NCI-H1694 (cell line): ENCODE results near the gene CST1.
"Not testable (repeated sequence)": the region's sequence is repeated elsewhere in the genome, so short reads cannot be mapped to it uniquely, and the experiment has no call there.

Source experiments
- DNase-seq: peaks from one replicate; lab custom pipeline; 2025; lab: John Stamatoyannopoulos, UW

Gene CST1

DNA sequence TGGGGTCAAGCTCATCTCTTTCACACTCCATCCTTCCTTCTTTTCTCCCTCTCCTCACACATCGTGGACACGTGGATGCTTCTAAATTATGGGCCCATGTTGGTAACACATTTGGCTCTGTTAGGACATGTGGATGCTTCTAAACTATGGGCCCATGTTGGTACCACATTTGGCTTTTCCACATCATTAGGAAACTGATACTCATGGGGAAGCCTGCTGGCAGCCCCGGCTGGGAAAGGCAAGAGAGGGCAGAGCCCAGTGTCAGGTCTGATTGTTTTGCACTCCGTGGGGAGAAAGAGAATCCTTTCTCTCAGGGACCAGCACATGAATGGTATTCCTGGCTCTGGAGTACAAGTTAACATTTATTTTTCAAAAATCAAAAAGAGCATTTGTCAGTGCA is 4.0 kb upstream of the CST1 start:
- DNase-seq, result no peak

DNA sequence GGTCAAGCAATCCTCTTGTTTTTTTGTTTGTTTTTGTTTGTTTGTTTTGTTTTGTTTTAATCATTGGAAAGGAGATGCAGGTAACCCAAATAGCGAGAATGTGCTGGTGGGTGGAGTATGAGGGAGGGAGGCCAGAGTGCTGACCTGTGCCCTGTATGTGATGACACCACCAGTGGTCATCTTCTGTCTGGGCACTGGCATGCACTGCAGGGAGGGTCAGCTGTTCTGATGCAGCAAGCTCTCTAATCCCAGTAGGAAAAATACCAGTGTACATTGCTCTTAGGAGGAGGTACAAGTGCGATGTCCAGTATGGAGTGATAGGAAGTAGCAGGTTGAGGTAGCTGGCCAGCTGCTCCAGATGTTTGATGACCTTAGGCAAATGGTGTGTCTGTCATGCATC is 2.9 kb upstream of the CST1 start:
- no peak for DNase-seq

DNA sequence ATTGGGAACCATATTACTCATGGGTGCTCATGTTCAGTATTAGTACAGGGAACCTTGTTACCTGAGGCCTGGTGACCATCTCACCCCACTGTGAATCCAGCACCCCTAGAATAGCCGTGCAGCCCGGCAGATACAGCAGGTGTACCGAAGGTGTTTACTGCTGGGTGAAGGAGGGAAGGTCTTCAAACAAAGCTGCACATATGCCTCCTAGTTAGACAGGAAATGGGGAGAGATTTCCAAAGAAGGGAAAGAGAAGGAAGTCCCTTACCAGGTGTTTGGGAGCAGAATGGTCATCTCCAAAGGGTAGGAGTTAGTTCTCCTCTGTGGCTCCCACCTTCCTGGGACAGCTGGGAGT is 2.4 kb upstream of the CST1 start:
- no peak for DNase-seq

DNA sequence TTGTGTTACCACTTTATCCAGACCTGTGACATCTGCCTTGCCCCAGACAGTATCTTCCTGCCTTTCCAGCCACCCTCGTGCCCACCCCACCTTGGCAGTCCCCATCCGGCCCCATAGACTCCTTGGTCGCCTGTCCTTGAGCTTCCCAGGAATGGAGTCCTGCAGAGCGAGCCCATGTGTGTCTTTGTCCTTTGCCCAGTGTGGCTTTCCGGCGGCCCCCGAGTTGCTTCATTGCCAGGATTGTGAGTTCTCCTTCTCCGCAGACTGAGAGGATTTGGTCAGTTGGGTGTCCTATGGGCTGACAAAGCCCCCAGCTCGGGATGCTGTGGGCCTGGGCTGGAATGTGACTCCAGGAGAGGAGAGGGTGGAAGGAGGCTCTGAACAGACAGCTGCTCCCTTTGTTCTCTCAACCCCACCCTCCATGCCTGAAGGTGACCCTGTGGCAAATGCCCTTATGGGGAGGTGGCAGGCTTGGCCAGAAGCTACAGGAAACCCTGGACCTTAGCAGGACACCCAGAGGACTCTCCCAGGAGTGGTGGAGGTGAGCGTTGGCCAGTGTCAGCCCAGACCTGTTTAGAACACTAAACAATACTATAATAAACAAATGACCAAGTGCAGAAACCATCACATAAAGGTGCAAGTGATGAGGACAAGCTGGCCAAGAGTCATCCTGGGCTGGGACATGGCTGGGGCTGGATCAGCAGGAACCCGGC is 1.9 kb upstream of the CST1 start:
- DNase-seq, result no peak

DNA sequence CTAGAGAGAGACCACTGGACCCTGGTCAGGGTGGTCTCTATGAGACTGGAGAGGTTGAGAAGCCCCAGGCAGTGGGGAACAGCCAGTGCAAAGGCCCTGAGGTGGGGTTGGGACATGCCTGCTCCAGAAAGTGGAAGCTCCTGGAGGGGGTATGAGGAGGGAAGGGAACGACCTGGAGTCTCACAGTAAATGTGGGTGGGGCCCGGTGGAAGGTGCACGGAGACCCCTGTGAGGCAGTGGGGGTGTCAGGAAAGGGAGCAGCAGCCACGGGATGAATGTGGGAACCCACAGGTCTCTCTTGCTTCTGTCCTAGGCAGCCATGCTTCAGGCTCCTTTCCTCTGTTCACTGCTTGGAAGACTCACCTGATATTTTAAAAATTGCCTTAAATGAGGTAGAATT is 1.3 kb upstream of the CST1 start:
- no peak for DNase-seq

DNA sequence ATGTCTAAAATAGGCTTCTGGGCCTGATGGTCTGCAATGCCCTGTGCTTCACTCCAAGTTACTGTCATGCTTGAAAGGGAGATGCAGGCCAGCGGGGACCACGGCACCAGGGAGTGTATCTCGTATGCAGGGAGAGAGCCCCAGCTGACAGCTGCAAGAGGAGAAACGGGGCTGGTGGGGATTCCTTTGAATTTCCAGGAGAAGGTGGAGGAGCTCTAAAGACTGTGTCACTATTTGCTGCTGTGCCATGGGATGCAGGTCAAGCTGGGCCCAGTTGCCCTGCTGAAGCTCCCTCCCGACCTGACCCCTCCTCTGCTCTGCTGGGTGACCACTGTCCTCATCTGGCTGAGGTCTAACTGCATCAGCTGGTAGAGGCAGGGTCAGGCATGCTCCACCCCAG is 989 bp downstream of the CST1 start:
- no peak for DNase-seq

DNA sequence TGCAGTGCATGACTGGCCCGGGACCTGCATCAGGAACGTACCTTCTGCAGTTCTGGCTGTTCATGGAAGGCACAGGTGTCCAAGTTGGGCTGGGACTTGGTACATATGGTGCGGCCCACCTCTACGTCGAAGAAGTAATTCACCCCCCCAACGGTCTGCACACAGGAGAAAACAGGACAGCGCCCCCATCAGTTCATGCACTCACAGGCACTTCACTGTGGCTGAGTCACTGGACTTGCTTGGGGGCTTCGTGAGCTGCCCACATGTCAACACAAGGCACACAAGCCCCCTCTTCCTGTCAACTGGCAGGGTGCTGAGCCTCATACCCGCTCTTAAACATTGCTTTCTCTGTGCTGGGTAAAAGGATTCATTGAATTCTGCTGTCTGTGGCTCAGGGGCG is 1.8 kb downstream of the CST1 start:
- DNase-seq, result not testable (repeated sequence)

DNA sequence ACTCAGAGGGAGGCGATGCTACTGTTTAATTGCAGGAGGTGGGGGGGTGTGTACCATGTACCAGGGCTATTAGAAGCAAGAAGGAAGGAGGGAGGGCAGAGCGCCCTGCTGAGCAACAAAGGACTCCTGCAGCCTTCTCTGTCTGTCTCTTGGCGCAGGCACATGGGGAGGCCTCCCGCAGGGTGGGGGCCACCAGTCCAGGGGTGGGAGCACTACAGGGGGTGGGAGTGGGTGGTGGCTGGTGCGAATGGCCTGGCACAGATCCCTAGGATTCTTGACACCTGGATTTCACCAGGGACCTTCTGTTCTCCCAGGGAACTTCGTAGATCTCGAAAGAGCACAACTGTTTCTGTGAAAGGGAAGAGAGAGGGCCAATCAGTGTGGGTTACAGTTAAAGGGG is 3.2 kb downstream of the CST1 start:
- DNase-seq, result not testable (repeated sequence)

DNA sequence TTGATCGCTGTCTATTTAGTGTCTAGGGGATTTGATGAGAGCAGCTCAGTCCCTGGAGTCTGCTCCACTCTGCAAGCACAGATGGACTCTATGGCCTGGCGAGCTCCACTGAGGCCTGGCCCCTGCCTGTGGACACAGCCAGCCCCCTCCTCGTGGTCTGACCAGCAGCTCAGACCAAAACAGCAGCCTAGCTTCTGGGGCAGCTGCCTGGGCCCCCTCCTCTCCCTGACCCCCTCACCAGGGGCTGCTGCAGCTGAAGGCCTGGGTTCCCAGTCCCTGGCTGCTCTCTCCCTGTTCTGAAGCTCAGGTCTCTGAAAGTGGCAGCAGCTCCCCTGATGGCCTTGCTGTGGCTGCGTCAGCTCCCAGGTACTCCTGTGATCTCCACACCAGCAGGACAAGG is 3.6 kb downstream of the CST1 start:
- DNase-seq, result not testable (repeated sequence)

DNA sequence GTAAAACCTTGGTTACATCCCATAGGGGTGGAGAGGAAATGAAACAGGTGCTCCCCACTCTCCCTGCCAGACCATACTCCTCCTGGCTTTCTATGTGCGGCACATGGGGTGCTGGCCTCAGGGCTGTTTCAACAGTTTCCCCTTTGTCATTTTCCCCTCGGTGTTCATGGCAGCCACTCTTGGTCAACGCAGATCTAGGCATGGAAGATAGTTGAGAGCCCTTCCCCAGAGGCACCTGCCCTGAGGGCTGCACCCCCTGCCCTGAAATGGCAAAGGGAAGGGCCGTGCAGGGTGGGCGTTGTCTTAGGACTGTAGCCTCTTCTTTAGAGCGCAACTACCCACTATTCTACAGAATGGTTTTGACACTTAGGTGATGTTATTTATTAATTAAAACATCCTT is 4.4 kb downstream of the CST1 start:
- no peak for DNase-seq

DNA sequence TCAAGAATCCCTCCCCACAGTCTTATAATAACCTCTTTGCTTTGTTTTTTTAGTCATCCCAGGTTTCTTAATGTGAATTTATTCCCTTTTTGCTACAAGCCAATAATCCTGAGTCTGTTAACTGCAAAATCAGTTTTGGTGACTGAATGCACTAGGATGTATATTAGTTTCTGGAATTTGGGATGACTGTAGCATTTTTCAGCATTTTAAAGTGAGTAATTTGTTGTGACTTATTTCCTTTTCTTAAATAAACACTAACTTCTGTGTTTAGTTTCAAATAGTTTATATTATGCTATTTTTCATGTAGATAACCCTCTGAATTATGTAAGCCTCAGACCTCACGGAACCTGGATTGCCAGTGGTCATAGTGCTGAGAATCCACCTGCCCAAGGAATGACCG is 5.5 kb downstream of the CST1 start:
- DNase-seq, result no peak

DNA sequence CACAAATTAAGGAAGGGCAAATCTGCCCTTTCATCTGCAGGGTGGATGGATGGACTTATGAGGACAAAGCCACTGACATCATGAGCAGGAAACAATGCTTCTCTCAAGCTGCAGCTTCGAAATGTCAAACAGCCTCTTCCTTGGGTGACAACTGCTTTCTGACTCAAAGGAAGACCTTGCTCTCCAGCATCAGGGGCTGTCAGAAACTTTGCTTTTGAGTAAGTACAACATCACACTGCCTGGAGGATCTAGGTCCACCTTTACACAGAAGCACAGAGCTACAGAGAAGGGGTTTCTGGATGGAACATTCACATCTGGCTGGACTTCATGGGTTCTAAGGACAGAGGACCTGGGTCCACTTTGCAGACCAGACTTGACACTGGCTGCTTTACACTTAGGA is 5.9 kb downstream of the CST1 start:
- DNase-seq, result no peak

DNA sequence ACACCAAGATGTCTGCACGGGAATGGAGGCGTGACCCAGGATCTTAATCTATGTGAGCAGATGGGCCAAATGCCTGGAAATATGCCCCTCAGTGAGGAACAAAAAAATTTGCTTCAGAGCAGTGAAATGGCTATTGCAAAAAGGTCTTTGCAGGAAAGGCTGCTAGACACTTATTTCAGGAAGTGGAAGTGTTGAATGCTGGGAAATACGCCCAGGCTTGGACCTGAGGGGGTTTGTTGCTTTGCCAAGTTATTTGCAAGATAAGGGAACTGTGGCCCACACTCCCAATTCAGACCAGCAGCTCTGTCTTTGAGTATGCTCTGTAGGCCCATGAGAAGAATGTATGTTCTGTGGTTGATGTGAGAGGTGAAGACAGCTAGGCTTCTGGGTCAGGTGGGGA is 15.3 kb downstream of the CST1 start:
- not testable (repeated sequence) for DNase-seq

DNA sequence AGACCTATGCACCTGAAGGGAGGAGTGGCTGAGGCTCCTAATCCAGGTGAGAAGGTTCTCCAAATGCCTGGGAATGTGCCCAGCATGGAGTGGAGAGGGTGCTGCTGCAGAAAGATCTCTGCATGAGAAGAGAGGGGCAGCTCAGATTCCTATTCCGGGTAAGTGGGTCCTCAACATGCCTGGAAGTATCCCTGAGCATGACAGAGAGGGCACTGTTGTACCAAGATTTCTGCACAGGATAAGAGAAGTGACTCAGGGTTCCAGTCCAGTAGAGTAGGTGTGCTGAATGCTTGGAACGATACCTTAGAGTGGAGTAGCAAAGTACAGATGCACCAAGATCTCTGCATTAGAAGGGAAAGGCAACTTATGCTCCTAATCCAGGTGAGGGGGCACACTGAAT is 15.8 kb downstream of the CST1 start:
- DNase-seq, result not testable (repeated sequence)

DNA sequence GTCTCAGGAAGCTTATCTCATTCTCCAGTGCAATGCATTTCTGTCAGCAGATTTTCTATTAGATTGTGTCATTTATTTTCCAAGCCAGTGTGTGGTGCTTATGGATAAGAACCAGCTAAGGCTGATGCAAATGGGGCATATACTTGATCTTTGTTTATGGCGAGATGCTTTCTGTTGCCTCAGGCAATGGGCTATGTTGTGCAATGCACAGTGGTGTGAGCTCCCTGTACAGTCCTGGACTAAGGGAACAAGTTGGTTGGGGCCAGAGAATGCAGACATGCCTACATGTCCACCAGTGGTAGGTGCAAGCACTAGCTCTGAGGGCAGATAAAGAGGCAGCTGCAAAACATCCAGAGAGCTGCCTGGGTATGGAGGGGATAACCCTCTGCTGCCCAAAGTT is 16.3 kb downstream of the CST1 start:
- not testable (repeated sequence) for DNase-seq

DNA sequence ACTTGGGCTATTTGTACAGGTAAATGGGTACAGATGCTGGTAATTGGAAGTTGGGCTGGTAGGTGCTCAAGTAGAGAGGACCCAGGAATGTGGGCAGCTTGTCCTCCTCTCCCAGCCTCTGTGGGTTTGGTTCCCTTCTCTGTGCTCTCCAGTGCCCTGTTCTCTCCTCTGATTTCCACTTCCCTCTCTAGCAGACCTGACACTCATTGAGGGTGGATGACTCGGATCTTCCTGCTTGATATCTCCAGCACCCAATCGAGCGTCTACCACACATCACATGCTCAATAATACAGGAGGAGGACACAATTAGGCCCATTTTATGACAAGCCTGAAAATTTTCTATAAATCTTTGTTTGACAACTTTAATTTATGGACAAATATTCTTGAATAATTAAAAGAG is 23.7 kb downstream of the CST1 start:
- DNase-seq, result no peak

DNA sequence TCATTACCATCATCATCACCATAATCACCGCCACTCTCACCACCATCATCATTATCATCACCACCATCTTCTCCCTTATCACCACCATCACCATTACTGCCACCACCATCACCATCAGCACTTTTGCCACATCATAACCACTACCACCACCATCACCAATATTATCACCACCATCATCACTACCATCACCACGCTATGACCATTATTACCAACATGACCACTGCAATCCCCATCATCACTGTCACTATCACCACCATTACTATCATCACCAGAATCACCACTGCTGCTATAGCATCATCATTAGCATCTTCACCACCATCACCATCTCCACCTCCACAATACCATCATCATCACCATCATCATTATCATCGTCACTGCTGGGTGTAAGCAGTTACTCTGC is 25.6 kb downstream of the CST1 start:
- no peak for DNase-seq

DNA sequence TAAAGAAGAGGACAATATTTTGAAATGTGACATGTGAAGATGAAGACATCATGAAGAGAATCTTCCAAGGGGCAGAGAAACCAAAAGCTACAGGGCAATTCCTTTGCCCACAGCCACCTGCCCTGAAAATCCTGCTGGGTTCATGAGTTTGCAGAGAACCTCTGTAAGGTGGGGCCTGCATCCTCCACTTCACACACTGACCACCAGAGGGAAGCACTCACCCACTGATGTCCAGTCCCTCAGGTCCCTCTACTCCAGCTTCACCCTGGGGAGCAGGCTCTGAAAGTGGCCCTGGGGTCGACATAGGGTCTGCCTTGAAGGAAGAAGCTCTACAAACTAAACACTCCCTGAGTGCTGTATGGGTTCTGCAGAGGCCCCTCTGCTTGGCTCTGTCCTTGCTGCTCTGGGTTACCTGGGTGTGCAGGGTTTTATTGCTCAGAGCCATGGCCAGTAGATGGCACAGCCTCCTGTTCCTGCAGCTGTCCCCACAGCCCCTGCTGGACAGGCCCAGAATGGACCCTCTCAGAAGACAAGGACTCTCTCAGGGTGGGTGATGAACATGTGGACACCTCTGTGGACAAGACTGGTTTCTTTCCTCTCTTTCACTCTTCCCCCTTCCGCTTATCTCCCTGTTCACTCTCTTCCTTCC is 27.0 kb downstream of the CST1 start:
- DNase-seq, result peak; percentile 22

DNA sequence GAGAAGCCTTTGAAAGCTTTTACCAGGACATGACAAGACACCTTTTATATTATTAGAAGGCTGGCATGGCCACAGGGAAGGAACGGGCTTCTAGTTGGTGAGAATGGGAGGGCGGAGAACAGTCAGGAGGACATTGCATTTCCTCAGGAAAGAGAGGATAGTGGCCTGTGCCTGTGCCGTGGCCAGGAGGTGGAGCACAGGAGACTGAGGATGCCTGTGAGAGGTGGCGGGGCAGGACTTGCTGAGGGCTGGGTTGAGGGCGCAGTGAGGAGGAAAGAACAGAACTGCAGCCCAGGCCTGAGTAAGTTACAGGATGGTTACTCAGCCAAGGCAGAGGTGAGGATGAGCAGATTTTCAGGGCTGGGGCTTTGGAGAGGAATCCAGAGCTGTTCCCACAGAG is 27.9 kb downstream of the CST1 start:
- not testable (repeated sequence) for DNase-seq

DNA sequence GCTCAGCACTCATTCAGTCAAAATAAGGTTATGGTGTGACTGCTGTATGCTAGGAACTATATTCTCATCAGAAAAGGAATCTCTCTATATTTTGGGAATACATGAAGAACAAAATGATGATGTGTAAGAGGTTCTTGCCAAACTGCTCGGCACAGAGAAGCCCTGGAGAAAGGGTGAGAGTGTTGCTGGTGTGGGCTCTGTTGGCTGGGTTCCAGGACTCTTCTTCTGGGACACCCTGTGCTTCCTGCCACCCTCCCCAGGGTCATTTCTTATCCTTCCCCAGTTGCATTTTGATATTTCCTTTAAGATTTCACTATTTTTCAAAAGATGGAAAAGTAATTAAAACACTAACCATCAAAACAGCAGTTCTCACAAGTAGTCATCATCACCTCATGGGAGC is 28.8 kb downstream of the CST1 start:
- no peak for DNase-seq

DNA sequence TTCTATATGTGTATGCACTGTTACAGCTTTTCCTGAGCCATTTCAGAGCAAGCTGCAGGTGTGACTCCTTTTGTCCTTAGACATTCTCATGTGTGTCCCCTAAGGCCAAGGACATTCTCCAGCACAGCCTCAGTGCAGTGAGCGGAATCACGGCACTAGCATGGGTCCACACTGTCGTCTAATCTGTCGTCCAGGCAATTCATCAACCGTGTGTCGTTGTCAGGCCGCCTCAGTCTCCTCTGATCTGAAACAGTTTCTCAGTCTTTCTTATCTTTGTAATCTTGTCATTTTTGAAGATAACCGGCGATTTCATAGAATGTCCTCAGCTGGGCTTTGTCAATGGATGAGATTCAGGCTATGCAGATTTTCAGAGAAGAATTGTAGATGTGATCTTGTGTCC is 31.4 kb downstream of the CST1 start:
- not testable (repeated sequence) for DNase-seq

DNA sequence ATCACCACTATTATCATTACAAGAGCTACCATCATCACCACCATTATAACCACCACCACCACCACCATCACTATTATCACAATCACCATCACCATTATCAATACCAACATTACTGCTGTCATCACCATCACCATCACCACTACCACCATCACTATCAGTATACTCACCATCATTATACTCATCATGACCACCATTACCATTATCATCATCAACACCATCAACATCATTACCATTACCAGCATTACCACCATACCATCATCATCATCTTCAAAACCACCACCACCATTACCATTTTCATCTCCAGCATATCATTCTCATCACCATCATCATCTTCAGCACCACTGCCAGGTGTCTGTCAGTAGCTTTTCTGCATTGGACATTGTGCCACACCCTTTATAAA is 39.0 kb downstream of the CST1 start:
- DNase-seq, result not testable (repeated sequence)

DNA sequence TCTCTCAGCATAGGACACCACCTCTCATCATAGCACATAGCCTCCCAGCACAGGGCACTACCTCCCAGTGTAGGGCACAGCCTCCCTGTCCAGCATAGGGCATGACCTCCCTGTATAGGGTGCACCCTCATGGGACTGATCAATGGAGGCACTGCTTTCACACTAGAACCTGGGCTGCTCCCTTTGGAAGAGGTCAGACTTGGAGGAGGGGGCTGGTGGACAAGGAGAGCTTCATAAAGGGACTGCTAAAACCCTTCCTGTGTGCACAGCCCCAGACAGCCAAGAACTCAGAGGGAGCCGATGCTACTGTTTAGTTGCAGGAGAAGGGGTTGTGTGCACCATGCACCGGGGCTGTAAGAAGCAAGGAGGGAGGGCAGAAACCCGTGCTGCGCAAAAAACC is 40.0 kb downstream of the CST1 start:
- DNase-seq, result no peak

DNA sequence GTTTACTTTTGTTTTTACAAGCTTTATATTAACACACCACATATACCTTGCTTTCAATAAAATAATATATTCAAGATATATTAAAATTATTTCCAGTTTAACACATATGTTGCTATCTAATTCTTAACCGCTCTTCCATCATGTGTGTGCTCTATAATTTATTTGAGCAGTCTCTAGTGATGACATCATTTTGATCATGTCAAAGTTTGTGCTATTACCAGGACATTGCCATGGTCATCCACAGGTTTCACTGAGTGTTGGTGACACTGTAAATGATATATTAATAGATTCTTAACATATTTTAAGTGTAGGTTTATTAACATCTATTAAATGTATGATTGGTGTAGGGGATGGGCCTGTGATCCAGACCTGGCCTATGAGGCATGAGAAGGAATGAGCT is 44.8 kb downstream of the CST1 start:
- no peak for DNase-seq
